Measurements from ENCODE around the gene ZNF609. TPM values are rescaled to one million over a fixed set of nuclear protein-coding genes. Genes with fewer than 3 reads are reported as not detected.

The ZNF609 gene
- polyA plus RNA-seq, 1 donor from 2014 or later = 10.2 TPM

- no peaks in the 10 kb centered on the region for H3K9me3 Mint-ChIP-seq
- peak overlapping the region in 2 of 3 donors; percentile 18 to 67 for H3K27ac Mint-ChIP-seq
- H3K4me3 Mint-ChIP-seq = no peak overlapping the region
- peaks cover 7% of the 10 kb centered on the region for H3K36me3 Mint-ChIP-seq
- H3K4me1 Mint-ChIP-seq = no peaks in the 10 kb centered on the region
- no peaks in the 10 kb centered on the region for H3K27me3 Mint-ChIP-seq
Measured at GRCh38 chr15:64667736-64668161, 207.4 kb downstream of the ZNF609 start.

GRCh38 chr15:64673866-64674265, 213.5 kb downstream of the ZNF609 start:
- Mint-ChIP-seq H3K36me3 (peaks cover 9% of the 10 kb centered on the region), H3K4me1 (peaks cover 0 to 2% (median 0%) of the 10 kb centered on the region in 3 donors), H3K27me3 (no peaks in the 10 kb centered on the region), H3K9me3 (no peaks in the 10 kb centered on the region), H3K4me3 (no peak overlapping the region), H3K27ac (no peak overlapping the region)

GRCh38 chr15:64678126-64678819, 217.9 kb downstream of the ZNF609 start:
- H3K9me3 Mint-ChIP-seq = no peaks in the 10 kb centered on the region
- H3K4me1 Mint-ChIP-seq = peaks cover 0 to 2% (median 0%) of the 10 kb centered on the region in 3 donors
- H3K27ac Mint-ChIP-seq = no peak overlapping the region
- H3K36me3 Mint-ChIP-seq = peaks cover 4% of the 10 kb centered on the region
- H3K27me3 Mint-ChIP-seq = no peaks in the 10 kb centered on the region
- H3K4me3 Mint-ChIP-seq = no peak overlapping the region

GRCh38 chr15:64680097-64680496, 219.7 kb downstream of the ZNF609 start:
- peak overlapping the region in 1 of 3 donors; percentile 12 for H3K27ac Mint-ChIP-seq
- H3K9me3 Mint-ChIP-seq = no peaks in the 10 kb centered on the region
- peaks cover 4% of the 10 kb centered on the region for H3K36me3 Mint-ChIP-seq
- H3K4me1 Mint-ChIP-seq = peaks cover 0 to 2% (median 0%) of the 10 kb centered on the region in 3 donors
- H3K4me3 Mint-ChIP-seq = no peak overlapping the region
- H3K27me3 Mint-ChIP-seq = no peaks in the 10 kb centered on the region

GRCh38 chr15:64681424-64682024, 221.1 kb downstream of the ZNF609 start:
- Mint-ChIP-seq H3K4me1 (peaks cover 0 to 3% (median 2%) of the 10 kb centered on the region in 3 donors), H3K9me3 (no peaks in the 10 kb centered on the region), H3K27ac (peak overlapping the region in 1 of 3 donors; percentile 49), H3K36me3 (peaks cover 2% of the 10 kb centered on the region), H3K27me3 (no peaks in the 10 kb centered on the region), H3K4me3 (no peak overlapping the region)

- Mint-ChIP-seq H3K4me3 (no peak overlapping the region), H3K4me1 (peaks cover 0 to 3% (median 0%) of the 10 kb centered on the region in 3 donors), H3K27me3 (no peaks in the 10 kb centered on the region), H3K27ac (peak overlapping the region in 1 of 3 donors; percentile 62), H3K9me3 (no peaks in the 10 kb centered on the region), H3K36me3 (peaks cover 2% of the 10 kb centered on the region)
Measured at GRCh38 chr15:64682255-64682654, 221.9 kb downstream of the ZNF609 start.

- H3K9me3 Mint-ChIP-seq = no peaks in the 10 kb centered on the region
- H3K27me3 Mint-ChIP-seq = no peaks in the 10 kb centered on the region
- H3K27ac Mint-ChIP-seq = peak overlapping the region in 1 of 3 donors; percentile 15
- peaks cover 0 to 3% (median 0%) of the 10 kb centered on the region in 3 donors for H3K4me1 Mint-ChIP-seq
- H3K4me3 Mint-ChIP-seq = no peak overlapping the region
- H3K36me3 Mint-ChIP-seq = no peaks in the 10 kb centered on the region
Measured at GRCh38 chr15:64683378-64683777, 223.0 kb downstream of the ZNF609 start.

GRCh38 chr15:64685230-64685888, 225.0 kb downstream of the ZNF609 start:
- Mint-ChIP-seq H3K4me3 (no peak overlapping the region), H3K9me3 (no peaks in the 10 kb centered on the region), H3K27me3 (no peaks in the 10 kb centered on the region), H3K4me1 (peaks cover 0 to 3% (median 0%) of the 10 kb centered on the region in 3 donors), H3K36me3 (no peaks in the 10 kb centered on the region), H3K27ac (peak overlapping the region in 1 of 3 donors; percentile 73)

- Mint-ChIP-seq H3K9me3 (no peaks in the 10 kb centered on the region), H3K27me3 (no peaks in the 10 kb centered on the region), H3K27ac (no peak overlapping the region), H3K4me3 (no peak overlapping the region), H3K4me1 (peaks cover 0 to 5% (median 0%) of the 10 kb centered on the region in 3 donors), H3K36me3 (peaks cover 1% of the 10 kb centered on the region)
Measured at GRCh38 chr15:64686130-64686735, 225.9 kb downstream of the ZNF609 start.

GRCh38 chr15:64687172-64687571, 226.8 kb downstream of the ZNF609 start:
- Mint-ChIP-seq H3K27ac (peak overlapping the region in 2 of 3 donors; percentile 39 to 48), H3K4me1 (peaks cover 0 to 6% (median 0%) of the 10 kb centered on the region in 3 donors), H3K36me3 (peaks cover 3% of the 10 kb centered on the region), H3K4me3 (no peak overlapping the region), H3K27me3 (no peaks in the 10 kb centered on the region), H3K9me3 (no peaks in the 10 kb centered on the region)

GRCh38 chr15:64687688-64688087, 227.3 kb downstream of the ZNF609 start:
- Mint-ChIP-seq H3K27ac (peak overlapping the region in 2 of 3 donors; percentile 31 to 48), H3K36me3 (peaks cover 3% of the 10 kb centered on the region)

GRCh38 chr15:64688770-64689169, 228.4 kb downstream of the ZNF609 start:
- Mint-ChIP-seq H3K27me3 (no peaks in the 10 kb centered on the region), H3K4me1 (peaks cover 0 to 8% (median 2%) of the 10 kb centered on the region in 3 donors), H3K4me3 (no peak overlapping the region), H3K9me3 (no peaks in the 10 kb centered on the region), H3K27ac (peak overlapping the region in 1 of 3 donors; percentile 59), H3K36me3 (peaks cover 5% of the 10 kb centered on the region)

More at GRCh38 chr15:64687688-64688087, 227.3 kb downstream of the ZNF609 start:
- Mint-ChIP-seq H3K27me3 (no peaks in the 10 kb centered on the region), H3K4me3 (no peak overlapping the region), H3K9me3 (no peaks in the 10 kb centered on the region), H3K4me1 (peaks cover 0 to 7% (median 0%) of the 10 kb centered on the region in 3 donors)

- no peaks in the 10 kb centered on the region for H3K27me3 Mint-ChIP-seq
- H3K9me3 Mint-ChIP-seq = no peaks in the 10 kb centered on the region
- peaks cover 5% of the 10 kb centered on the region for H3K36me3 Mint-ChIP-seq
- peak overlapping the region in 1 of 3 donors; percentile 23 for H3K27ac Mint-ChIP-seq
- no peak overlapping the region for H3K4me3 Mint-ChIP-seq
- peaks cover 0 to 12% (median 2%) of the 10 kb centered on the region in 3 donors for H3K4me1 Mint-ChIP-seq
Measured at GRCh38 chr15:64690008-64690407, 229.6 kb downstream of the ZNF609 start.

GRCh38 chr15:64690578-64691296, 230.4 kb downstream of the ZNF609 start:
- no peaks in the 10 kb centered on the region for H3K9me3 Mint-ChIP-seq
- H3K4me1 Mint-ChIP-seq = peaks cover 6 to 19% (median 8%) of the 10 kb centered on the region in 3 donors
- peaks cover 8% of the 10 kb centered on the region for H3K36me3 Mint-ChIP-seq
- H3K27me3 Mint-ChIP-seq = no peaks in the 10 kb centered on the region
- peak overlapping the region; percentile 31 to 74 (median 67) for H3K27ac Mint-ChIP-seq
- no peak overlapping the region for H3K4me3 Mint-ChIP-seq
